ENCODE results near the gene CD69. TPM values are rescaled to one million over a fixed set of nuclear protein-coding genes. Genes with fewer than 3 reads are reported as not detected.
"Not testable (repeated sequence)": the region's sequence is repeated elsewhere in the genome, so short reads cannot be mapped to it uniquely, and the experiment has no call there.

The CD69 gene
- total RNA-seq, 1 experiment from 2014 or later = not detected

GRCh38 chr12:9742661-9743060 is 18.0 kb downstream of the CD69 start:
- ChIA-PET POLR2A (ENCODE audit: unreplicated experiment) (interaction anchor here (0.6 to 1.1 kb wide), 6 partner anchors 56 to 831 kb away, joined by 3 to 7 read pairs (median 3); no protein-coding TSS in a partner anchor), CTCF (interaction anchor here (0.6 to 2.3 kb wide), 20 partner anchors 8 to 1190 kb away, joined by 3 to 11 read pairs (median 4); partner anchors contain the start of gene CLEC2B)
- H3K9me3 ChIP-seq (ENCODE audit: insufficient read depth, low read depth) = no peaks in the 10 kb centered on the region
- TF ChIP-seq EZH2 (IDR thresholded peaks at IDR 0.05; ENCODE audit: low read depth) = no peak
- TF ChIP-seq CTCF (conservative IDR thresholded peaks at IDR 0.05) = no peak
- H3K27ac ChIP-seq = peak overlapping the region; percentile 7; the same call in 1 of the 2 replicates
- H3K79me2 ChIP-seq (ENCODE audit: low read depth) = no peaks in the 10 kb centered on the region
- H3K27me3 ChIP-seq (ENCODE audit: insufficient read depth, low read depth) = no peaks in the 10 kb centered on the region
- H3K36me3 ChIP-seq (ENCODE audit: low read depth) = no peaks in the 10 kb centered on the region
- H3F3A ChIP-seq (ENCODE audit: insufficient read depth, low read depth) = no peaks in the 10 kb centered on the region
- no peak overlapping the region for H3K4me3 ChIP-seq
- peak; percentile 49 to 55 for DNase-seq
- H3K4me1 ChIP-seq (replicated peaks; ENCODE audit: insufficient read depth) = peaks cover 23% of the 10 kb centered on the region
- peak overlapping the region; percentile 59 for H2AFZ ChIP-seq
- intact Hi-C loops (cut with micrococcal nuclease; ENCODE audit: unreplicated experiment) = loop anchor here (1.0 to 2.0 kb wide), 3 partner anchors 21 to 94 kb away; no protein-coding TSS in a partner anchor
- peak overlapping the region; percentile 42 for H3K4me2 ChIP-seq
- H4K20me1 ChIP-seq (ENCODE audit: insufficient read depth) = no peaks in the 10 kb centered on the region
- no TSS peak for BruUV-seq (replicated peaks)
- H3K9me2 ChIP-seq (ENCODE audit: insufficient read depth) = no peaks in the 10 kb centered on the region

GRCh38 chr12:9741726-9742125 is 19.0 kb downstream of the CD69 start:
- Histone ChIP-seq H3K9me3 (ENCODE audit: insufficient read depth, low read depth) (no peaks in the 10 kb centered on the region), H3K27ac (no peak overlapping the region), H2AFZ (0 out of 2 replicates have a peak overlapping the region, but pooled peaks have one; percentile 35), H3K27me3 (ENCODE audit: insufficient read depth, low read depth) (no peaks in the 10 kb centered on the region), H3K4me3 (no peak overlapping the region), H3K9me2 (ENCODE audit: insufficient read depth) (no peaks in the 10 kb centered on the region), H3K4me1 (replicated peaks; ENCODE audit: insufficient read depth) (peaks cover 27% of the 10 kb centered on the region), H3F3A (ENCODE audit: insufficient read depth, low read depth) (no peaks in the 10 kb centered on the region), H3K4me2 (no peak overlapping the region), H3K79me2 (ENCODE audit: low read depth) (no peaks in the 10 kb centered on the region), H3K36me3 (ENCODE audit: low read depth) (no peaks in the 10 kb centered on the region), H4K20me1 (ENCODE audit: insufficient read depth) (no peaks in the 10 kb centered on the region)
- POLR2A ChIA-PET (ENCODE audit: unreplicated experiment) = no interaction called here
- intact Hi-C loops (cut with micrococcal nuclease; ENCODE audit: unreplicated experiment) = loop anchor here (1.0 to 2.0 kb wide), 3 partner anchors 20 to 93 kb away; no protein-coding TSS in a partner anchor
- CTCF ChIA-PET = interaction anchor here (1.2 to 2.3 kb wide), 3 partner anchors 9 to 107 kb away, joined by 4 to 11 read pairs (median 8); no protein-coding TSS in a partner anchor
- no peak for DNase-seq
- no peak for TF ChIP-seq CTCF (conservative IDR thresholded peaks at IDR 0.05)
- no peak for TF ChIP-seq EZH2 (IDR thresholded peaks at IDR 0.05; ENCODE audit: low read depth)
- no TSS peak for BruUV-seq (replicated peaks)

- BruUV-seq (replicated peaks) = no TSS peak
- H3K9me3 ChIP-seq (ENCODE audit: insufficient read depth, low read depth) = no peaks in the 10 kb centered on the region
- TF ChIP-seq EZH2 (IDR thresholded peaks at IDR 0.05; ENCODE audit: low read depth) (no peak), CTCF (conservative IDR thresholded peaks at IDR 0.05) (no peak)
- H3K27ac ChIP-seq = no peak overlapping the region
- no peak overlapping the region for H3K4me3 ChIP-seq
- no peaks in the 10 kb centered on the region for H4K20me1 ChIP-seq (ENCODE audit: insufficient read depth)
- H2AFZ ChIP-seq = no peak overlapping the region
- H3K9me2 ChIP-seq (ENCODE audit: insufficient read depth) = no peaks in the 10 kb centered on the region
- no peaks in the 10 kb centered on the region for H3K36me3 ChIP-seq (ENCODE audit: low read depth)
- no peak overlapping the region for H3K4me2 ChIP-seq
- H3K27me3 ChIP-seq (ENCODE audit: insufficient read depth, low read depth) = no peaks in the 10 kb centered on the region
- intact Hi-C loops (cut with micrococcal nuclease; ENCODE audit: unreplicated experiment) = no loop called here
- no peaks in the 10 kb centered on the region for H3K79me2 ChIP-seq (ENCODE audit: low read depth)
- no peaks in the 10 kb centered on the region for H3F3A ChIP-seq (ENCODE audit: insufficient read depth, low read depth)
- ChIA-PET POLR2A (ENCODE audit: unreplicated experiment) (no interaction called here), CTCF (no interaction called here)
- DNase-seq = no peak
- peaks cover 27% of the 10 kb centered on the region for H3K4me1 ChIP-seq (replicated peaks; ENCODE audit: insufficient read depth)
Measured at GRCh38 chr12:9740106-9740750, 20.5 kb downstream of the CD69 start.

GRCh38 chr12:9739404-9740105 is 21.1 kb downstream of the CD69 start:
- CTCF ChIA-PET = interaction anchor here (0.6 to 1.4 kb wide), 2 partner anchors 11 to 35 kb away, joined by 3 read pairs; no protein-coding TSS in a partner anchor
- H3K9me2 ChIP-seq (ENCODE audit: insufficient read depth); H3K27me3 ChIP-seq (ENCODE audit: insufficient read depth, low read depth); H3K9me3 ChIP-seq (ENCODE audit: insufficient read depth, low read depth); intact Hi-C loops (cut with micrococcal nuclease; ENCODE audit: unreplicated experiment); H3K27ac ChIP-seq; H3K36me3 ChIP-seq (ENCODE audit: low read depth); H3K79me2 ChIP-seq (ENCODE audit: low read depth); H2AFZ ChIP-seq; DNase-seq; H3K4me3 ChIP-seq; BruUV-seq (replicated peaks); POLR2A ChIA-PET (ENCODE audit: unreplicated experiment); H3F3A ChIP-seq (ENCODE audit: insufficient read depth, low read depth); H4K20me1 ChIP-seq (ENCODE audit: insufficient read depth); H3K4me2 ChIP-seq: not testable (repeated sequence)
- H3K4me1 ChIP-seq (replicated peaks; ENCODE audit: insufficient read depth) = peaks cover 27% of the 10 kb centered on the region

- H3K27ac ChIP-seq; H3K9me2 ChIP-seq (ENCODE audit: insufficient read depth); H3K36me3 ChIP-seq (ENCODE audit: low read depth); BruUV-seq (replicated peaks); H2AFZ ChIP-seq; H3K27me3 ChIP-seq (ENCODE audit: insufficient read depth, low read depth); DNase-seq; H3K79me2 ChIP-seq (ENCODE audit: low read depth); H3K4me2 ChIP-seq; POLR2A ChIA-PET (ENCODE audit: unreplicated experiment); intact Hi-C loops (cut with micrococcal nuclease; ENCODE audit: unreplicated experiment); H3F3A ChIP-seq (ENCODE audit: insufficient read depth, low read depth); H4K20me1 ChIP-seq (ENCODE audit: insufficient read depth); H3K9me3 ChIP-seq (ENCODE audit: insufficient read depth, low read depth); H3K4me3 ChIP-seq: not testable (repeated sequence)
- H3K4me1 ChIP-seq (replicated peaks; ENCODE audit: insufficient read depth) = peaks cover 27% of the 10 kb centered on the region
- CTCF ChIA-PET = interaction anchor here (0.6 to 1.4 kb wide), 2 partner anchors 12 to 34 kb away, joined by 3 read pairs; no protein-coding TSS in a partner anchor
Measured at GRCh38 chr12:9738905-9739304, 21.8 kb downstream of the CD69 start.
